ENCODE data around the gene FAM180A.

GRCh38 chr7:135736586-135737305 is 11.9 kb downstream of the FAM180A start:
- TF ChIP-seq BHLHE40 (IDR thresholded peaks at IDR 0.05; ENCODE audit: borderline replicate concordance in 1 of 2, low read depth in 2 of 2, low read length in 1 of 2) (no peak), EP300 (IDR thresholded peaks at IDR 0.05; ENCODE audit: borderline replicate concordance in 1 of 2, control insufficient read depth in 1 of 2, low read depth in 2 of 2, low read length in 2 of 2) (no peak), MXI1 (IDR thresholded peaks at IDR 0.05; ENCODE audit: low read depth, low read length) (no peak), CTCF (IDR thresholded peaks at IDR 0.05 in 2 of 3, conservative IDR thresholded peaks at IDR 0.05 in 1 of 3; ENCODE audit: control insufficient read depth in 2 of 3, extremely low read depth in 1 of 3, insufficient read depth in 1 of 3, low read depth in 3 of 3, low read length in 3 of 3) (no peak)
- TF ChIP-seq, protein P1, sequence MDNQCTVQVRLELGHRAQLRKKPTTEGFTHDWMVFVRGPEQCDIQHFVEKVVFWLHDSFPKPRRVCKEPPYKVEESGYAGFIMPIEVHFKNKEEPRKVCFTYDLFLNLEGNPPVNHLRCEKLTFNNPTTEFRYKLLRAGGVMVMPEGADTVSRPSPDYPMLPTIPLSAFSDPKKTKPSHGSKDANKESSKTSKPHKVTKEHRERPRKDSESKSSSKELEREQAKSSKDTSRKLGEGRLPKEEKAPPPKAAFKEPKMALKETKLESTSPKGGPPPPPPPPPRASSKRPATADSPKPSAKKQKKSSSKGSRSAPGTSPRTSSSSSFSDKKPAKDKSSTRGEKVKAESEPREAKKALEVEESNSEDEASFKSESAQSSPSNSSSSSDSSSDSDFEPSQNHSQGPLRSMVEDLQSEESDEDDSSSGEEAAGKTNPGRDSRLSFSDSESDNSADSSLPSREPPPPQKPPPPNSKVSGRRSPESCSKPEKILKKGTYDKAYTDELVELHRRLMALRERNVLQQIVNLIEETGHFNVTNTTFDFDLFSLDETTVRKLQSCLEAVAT (IDR thresholded peaks at IDR 0.05): no peak

All from GM12878 (cell line).